Skeletal muscle tissue (tissue), 4 donors: ENCODE measurements around the gene CALHM5. TPM values are rescaled to one million over a fixed set of nuclear protein-coding genes. Genes with fewer than 3 reads are reported as not detected.

Experiments
- H3K27ac ChIP-seq: one replicate; pipeline ENCODE4 v1.7.0; 2013; ENCODE audit warnings: mild to moderate bottlenecking, low read depth, low read length, inconsistent platforms
- H3K27me3 ChIP-seq, 3 donors: one replicate each; pipeline ENCODE4 v1.7.0; 2013; ENCODE audit warnings: low read length in 3 of 3; ENCODE audit not compliant: control insufficient read depth in 3 of 3, insufficient read depth in 3 of 3
- H3K36me3 ChIP-seq, 3 donors: one replicate each; pipeline ENCODE4 v1.7.0; 2013; ENCODE audit warnings: low read length in 3 of 3; ENCODE audit not compliant: control insufficient read depth in 3 of 3, insufficient read depth in 3 of 3
- H3K4me1 ChIP-seq, 3 donors: one replicate each; pipeline ENCODE4 v1.7.0; 2013; ENCODE audit warnings: low read length in 3 of 3, mild to moderate bottlenecking in 3 of 3; ENCODE audit not compliant: control insufficient read depth in 3 of 3, insufficient read depth in 3 of 3
- H3K4me3 ChIP-seq, 3 donors: one replicate each; pipeline ENCODE4 v1.7.0; 2013; ENCODE audit warnings: low read length in 3 of 3
- H3K9ac ChIP-seq, 3 donors: one replicate each; pipeline ENCODE4 v1.7.0; 2013; ENCODE audit warnings: low read length in 3 of 3, mild to moderate bottlenecking in 3 of 3, moderate library complexity in 2 of 3, low read depth in 1 of 3
- H3K9me3 ChIP-seq, 3 donors: one replicate each; pipeline ENCODE4 v1.7.0; 2013; ENCODE audit warnings: low read length in 3 of 3; ENCODE audit not compliant: control insufficient read depth in 3 of 3
- total RNA-seq: library from RNA; depleted of rRNA; stranded (reverse); fragments of >200 nt; gene quantifications from one replicate; pipeline ENCODE4 v1.2.3, GENCODE V29; 2014
- donor health status: Osteomylitis.

The CALHM5 gene
- total RNA-seq, 1 donor from 2014 or later = 4.2 TPM

DNA sequence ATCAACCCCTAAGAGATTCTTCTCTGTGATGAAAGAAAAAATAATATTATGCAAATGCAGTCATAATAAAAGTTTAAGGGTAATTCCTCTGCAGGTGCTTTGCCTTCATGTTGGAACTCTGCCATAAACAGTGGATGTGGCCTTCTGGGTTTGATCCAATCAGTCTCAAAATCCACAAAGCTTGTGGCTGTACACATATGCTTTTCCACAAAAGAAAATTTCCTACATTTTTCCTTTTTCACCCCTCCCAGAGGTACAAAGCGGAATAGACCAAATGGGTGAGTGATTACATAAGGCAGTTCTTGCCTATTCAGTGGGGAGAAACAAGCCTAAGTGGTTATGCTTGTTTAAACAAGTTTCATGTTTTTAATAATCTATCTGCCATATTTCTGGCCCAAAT, 16.7 kb downstream of the CALHM5 start:
- H3K4me1 ChIP-seq = no peaks in the 10 kb centered on the region
- no peak overlapping the region for H3K27ac ChIP-seq
- H3K9me3 ChIP-seq = no peaks in the 10 kb centered on the region
- H3K27me3 ChIP-seq = no peaks in the 10 kb centered on the region
- no peak overlapping the region for H3K4me3 ChIP-seq
- no peaks in the 10 kb centered on the region for H3K36me3 ChIP-seq
- no peak overlapping the region for H3K9ac ChIP-seq

GRCh38 chr6:116528780-116529179, 17.3 kb downstream of the CALHM5 start:
- Histone ChIP-seq H3K27ac (no peak overlapping the region), H3K4me1 (no peaks in the 10 kb centered on the region), H3K36me3 (no peaks in the 10 kb centered on the region), H3K9me3 (no peaks in the 10 kb centered on the region), H3K27me3 (no peaks in the 10 kb centered on the region), H3K9ac (no peak overlapping the region), H3K4me3 (no peak overlapping the region)

DNA sequence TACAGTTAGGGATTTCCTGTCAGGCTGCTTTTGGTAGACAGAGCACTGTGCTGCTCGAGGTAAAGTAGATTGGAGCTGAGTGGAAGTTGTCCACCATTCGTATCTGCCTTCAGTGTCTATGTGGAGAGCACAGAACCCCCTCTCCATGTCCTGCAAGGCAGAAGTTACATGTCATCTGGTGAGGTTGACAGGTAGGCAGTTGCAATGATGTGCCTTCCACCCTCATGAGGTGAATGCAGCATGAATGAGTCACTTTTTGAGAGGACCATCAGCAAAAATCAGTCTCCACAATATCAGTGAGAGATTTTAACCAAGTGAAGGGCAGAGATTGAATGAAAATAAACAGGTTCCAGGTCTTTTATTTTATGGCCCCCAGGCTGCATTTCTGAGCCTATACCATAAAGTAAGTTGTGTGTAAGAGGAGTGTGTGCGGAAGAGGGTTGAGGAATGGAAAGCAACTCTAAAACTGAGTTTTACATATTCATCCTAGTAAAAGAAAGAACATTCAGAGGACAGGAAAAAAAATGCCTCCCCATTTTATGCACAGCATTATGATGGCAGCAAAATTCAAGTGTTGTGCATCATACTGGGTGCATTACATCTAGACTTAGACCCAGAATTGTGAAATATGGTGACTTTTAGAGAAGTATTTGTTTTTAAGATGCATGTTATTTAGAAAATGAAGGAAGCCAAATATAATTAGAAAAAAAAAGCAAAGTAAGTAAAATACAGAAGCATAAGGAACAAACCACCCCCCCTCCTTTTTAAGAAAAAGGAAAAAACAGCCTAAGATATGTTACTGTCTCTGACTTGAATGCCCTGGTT, 18.2 kb downstream of the CALHM5 start:
- Histone ChIP-seq H3K4me1 (no peaks in the 10 kb centered on the region), H3K27ac (no peak overlapping the region), H3K4me3 (no peak overlapping the region)

DNA sequence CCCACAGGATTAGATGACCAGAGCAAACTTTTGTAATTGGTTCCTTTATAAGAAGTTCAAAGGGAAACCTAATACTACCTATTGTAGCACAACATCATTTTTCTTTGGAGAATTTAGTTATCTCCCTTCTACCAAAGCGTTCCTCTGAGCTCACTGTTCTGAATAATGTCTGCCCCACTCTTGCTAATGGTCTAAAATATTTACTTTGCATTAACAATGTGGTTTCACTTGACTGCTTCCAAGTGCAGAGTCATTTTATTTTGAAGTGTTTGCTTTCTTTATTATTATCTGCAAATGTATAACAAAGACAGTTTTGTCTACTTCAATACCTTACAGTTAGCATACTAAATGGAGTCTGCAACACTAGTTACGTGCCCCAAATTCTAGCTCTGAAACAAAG, 19.0 kb downstream of the CALHM5 start:
- no peak overlapping the region for H3K27ac ChIP-seq
- no peaks in the 10 kb centered on the region for H3K9me3 ChIP-seq
- H3K4me3 ChIP-seq = no peak overlapping the region
- no peaks in the 10 kb centered on the region for H3K36me3 ChIP-seq
- no peak overlapping the region for H3K9ac ChIP-seq
- no peaks in the 10 kb centered on the region for H3K4me1 ChIP-seq
- H3K27me3 ChIP-seq = no peaks in the 10 kb centered on the region

More for the DNA sequence above, 18.2 kb downstream of the CALHM5 start:
- H3K9me3 ChIP-seq = no peaks in the 10 kb centered on the region
- H3K9ac ChIP-seq = no peak overlapping the region
- no peaks in the 10 kb centered on the region for H3K36me3 ChIP-seq
- no peaks in the 10 kb centered on the region for H3K27me3 ChIP-seq

GRCh38 chr6:116531675-116532570, 20.5 kb downstream of the CALHM5 start:
- no peak overlapping the region for H3K4me3 ChIP-seq
- H3K9ac ChIP-seq = no peak overlapping the region

DNA sequence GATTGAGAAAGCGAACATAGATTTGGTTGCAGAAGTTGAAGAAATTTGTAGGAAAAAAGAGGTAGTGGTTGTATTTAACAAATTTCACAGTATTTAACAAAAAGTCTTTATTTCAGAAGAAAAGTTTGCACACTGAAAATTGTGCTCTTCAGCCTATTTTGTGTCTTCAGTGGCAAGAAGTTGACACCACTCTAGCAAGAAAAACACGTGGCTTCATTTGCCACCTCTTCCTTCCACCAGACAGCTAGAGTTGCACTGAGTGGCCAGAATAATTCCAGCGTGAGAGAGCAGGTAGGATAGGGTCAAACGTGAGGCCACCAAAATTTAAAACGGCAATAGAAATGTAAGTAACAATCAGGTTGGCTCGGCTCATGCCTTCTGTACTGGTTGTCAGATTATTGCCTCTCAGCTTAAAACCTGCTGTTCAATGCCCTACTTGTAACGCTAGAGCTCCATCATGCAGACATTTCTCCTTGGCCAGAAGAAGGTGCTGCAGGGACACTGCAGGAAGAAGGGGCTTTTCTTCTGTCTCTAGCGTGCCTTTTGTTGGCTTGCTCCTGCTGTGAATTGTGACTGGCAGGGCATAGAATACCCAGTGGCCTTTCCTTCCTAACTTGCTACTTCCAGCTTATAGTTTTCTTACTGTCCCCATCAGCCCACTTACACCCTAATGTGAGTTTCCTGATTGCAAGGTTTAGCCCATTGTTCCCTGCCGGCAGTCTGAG, 22.0 kb downstream of the CALHM5 start:
- Histone ChIP-seq H3K36me3 (no peaks in the 10 kb centered on the region), H3K9me3 (no peaks in the 10 kb centered on the region), H3K4me1 (no peaks in the 10 kb centered on the region), H3K4me3 (no peak overlapping the region), H3K27ac (no peak overlapping the region), H3K27me3 (no peaks in the 10 kb centered on the region), H3K9ac (no peak overlapping the region)

More at GRCh38 chr6:116531675-116532570, 20.5 kb downstream of the CALHM5 start:
- Histone ChIP-seq H3K27ac (no peak overlapping the region), H3K9me3 (no peaks in the 10 kb centered on the region), H3K27me3 (no peaks in the 10 kb centered on the region), H3K4me1 (no peaks in the 10 kb centered on the region), H3K36me3 (no peaks in the 10 kb centered on the region)

GRCh38 chr6:116535109-116535508, 23.7 kb downstream of the CALHM5 start:
- Histone ChIP-seq H3K27me3 (no peaks in the 10 kb centered on the region), H3K27ac (no peak overlapping the region), H3K9me3 (no peaks in the 10 kb centered on the region), H3K4me1 (no peaks in the 10 kb centered on the region), H3K9ac (no peak overlapping the region), H3K36me3 (no peaks in the 10 kb centered on the region), H3K4me3 (no peak overlapping the region)

DNA sequence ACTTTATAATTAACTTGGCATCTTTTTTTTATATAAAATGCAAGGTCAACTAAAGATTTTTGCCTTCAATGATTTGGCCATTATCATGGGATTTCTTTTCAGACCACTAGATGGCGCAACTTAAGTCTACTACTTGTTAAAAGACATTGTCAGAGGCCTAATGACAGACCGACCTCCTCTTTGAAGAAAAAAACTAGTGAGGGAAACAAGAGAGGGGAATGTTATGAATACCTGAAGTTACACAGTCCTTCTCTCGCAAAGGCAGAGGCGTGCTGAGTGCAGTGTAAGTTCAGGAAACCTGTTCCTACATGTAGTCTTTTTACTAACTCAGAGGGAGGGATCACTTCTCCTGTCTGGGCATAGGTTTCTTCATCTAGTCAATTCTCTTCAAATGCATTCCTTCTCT, 24.8 kb downstream of the CALHM5 start:
- no peaks in the 10 kb centered on the region for H3K36me3 ChIP-seq
- no peaks in the 10 kb centered on the region for H3K9me3 ChIP-seq
- no peak overlapping the region for H3K27ac ChIP-seq
- H3K9ac ChIP-seq = no peak overlapping the region
- no peak overlapping the region for H3K4me3 ChIP-seq
- no peaks in the 10 kb centered on the region for H3K4me1 ChIP-seq
- no peaks in the 10 kb centered on the region for H3K27me3 ChIP-seq

DNA sequence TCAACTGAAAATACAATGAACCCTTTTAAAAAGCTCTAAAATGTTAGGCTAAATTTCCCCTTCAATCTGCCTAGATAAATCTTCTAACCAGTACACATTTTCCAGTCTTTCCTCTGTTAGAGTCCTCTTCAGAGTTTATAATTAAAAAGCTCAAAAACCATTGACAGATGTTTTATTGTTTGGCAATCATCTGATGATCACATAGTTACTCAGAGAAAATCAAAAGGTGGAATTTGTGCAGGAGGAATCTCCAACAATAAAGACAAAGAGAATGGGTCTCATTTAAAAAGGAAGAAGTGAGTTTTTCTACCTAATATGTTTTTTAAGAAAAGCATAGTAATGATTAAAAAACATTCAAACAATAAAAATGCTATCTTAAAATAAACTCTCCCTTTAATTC, 31.0 kb downstream of the CALHM5 start:
- no peak overlapping the region for H3K27ac ChIP-seq
- no peak overlapping the region for H3K9ac ChIP-seq
- no peaks in the 10 kb centered on the region for H3K27me3 ChIP-seq
- H3K9me3 ChIP-seq = no peaks in the 10 kb centered on the region
- H3K4me1 ChIP-seq = no peaks in the 10 kb centered on the region
- no peaks in the 10 kb centered on the region for H3K36me3 ChIP-seq
- H3K4me3 ChIP-seq = no peak overlapping the region
